Right cardiac atrium (tissue), 5 donors: ENCODE results near the gene NUMA1. TPM values are rescaled to one million over a fixed set of nuclear protein-coding genes. Genes with fewer than 3 reads are reported as not detected.

Source experiments
- ATAC-seq, 2 donors: fragments of 200-7000 bp; cut with Tn5 transposase; one replicate each; pipeline versions ENCODE4 v1.8.0 to v1.9.1; 2020; ENCODE audit warnings: moderate library complexity in 2 of 2, mild to moderate bottlenecking in 1 of 2
- DNase-seq, 3 donors: peaks; one replicate each; pipeline ENCODE4 v3.0.0-alpha.2; 2020
- H3K27ac ChIP-seq: one replicate; pipeline ENCODE4 v1.5.1; 2013; ENCODE audit warnings: mild to moderate bottlenecking, low read length, control low read depth, moderate library complexity
- H3K27me3 ChIP-seq: one replicate; pipeline ENCODE4 v1.6.1; 2013; ENCODE audit not compliant: control insufficient read depth, insufficient read depth
- H3K4me1 ChIP-seq: one replicate; pipeline ENCODE4 v1.6.1; 2013; ENCODE audit warnings: low read length; ENCODE audit not compliant: control insufficient read depth, insufficient read depth
- H3K4me3 ChIP-seq: one replicate; pipeline ENCODE4 v1.5.1; 2013; ENCODE audit warnings: low read length, control low read depth
- H3K9me3 ChIP-seq: one replicate; pipeline ENCODE4 v1.6.1; 2013; ENCODE audit warnings: low read length; ENCODE audit not compliant: control insufficient read depth
- WGBS: extraction: QIAGEN DNeasy Blood & Tissue Kit; methylation state at CpG from one replicate; pipeline ENCODE4 v1.1.7; 2013; 5-methylcytosine and 5-hydroxymethylcytosine counted together
- intact Hi-C, 4 donors: fragments of 100-400 bp; cut with DNase I; formaldehyde crosslinking; loops; one replicate each; pipeline versions ENCODE4 v1.11.0 to v1.14.0; 2022 to 2023
- polyA plus RNA-seq: library from polyadenylated mRNA; stranded (reverse); fragments of 200-250 nt; gene quantifications from one replicate; pipeline ENCODE4 v1.2.3, GENCODE V29; 2013
- total RNA-seq, 4 donors: library from RNA; stranded (reverse); fragmentation: NEBNext Ultra II Directional; extraction: Animal tissue kit (Norgen Biotek cat#: 25700); gene quantifications; one replicate each; pipeline ENCODE4 v1.2.1, GENCODE V29; 2021
- donor health status: healthy with polysubstance abuse.
- donor health status: DM: no; HTN: yes; CAD: no.
- donor health status: DM: no; HTN: no; CAD: no.
- donor health status: DM: no; HTN: yes; CAD: no; lungs with severe emphysema.
- donor health status: DM: yes; HTN: yes; CAD: no.

NUMA1 gene
- total and polyA plus RNA-seq, 5 donors, result 75.8 to 125 (median 103) TPM

GRCh38 chr11:72013765-72014711, 66.3 kb downstream of the NUMA1 start:
- no peak overlapping the region for H3K4me3 ChIP-seq
- ATAC-seq, result peak in 1 of 2 donors; percentile 4
- DNase-seq, result peak in 2 of 3 donors; percentile 35 to 62
- intact Hi-C loops, result no loop called here
- no peaks in the 10 kb centered on the region for H3K9me3 ChIP-seq
- H3K4me1 ChIP-seq, result peaks cover 18% of the 10 kb centered on the region
- WGBS, result 73% methylated on average over 38 of the region's 38 CpGs
- no peak overlapping the region for H3K27ac ChIP-seq
- H3K27me3 ChIP-seq, result no peaks in the 10 kb centered on the region

GRCh38 chr11:72012897-72013721, 67.2 kb downstream of the NUMA1 start:
- intact Hi-C loops, result no loop called here
- Histone ChIP-seq H3K4me1 (peaks cover 18% of the 10 kb centered on the region), H3K4me3 (no peak overlapping the region), H3K27me3 (no peaks in the 10 kb centered on the region), H3K9me3 (no peaks in the 10 kb centered on the region), H3K27ac (peak overlapping the region; percentile 43)
- WGBS, result 48% methylated on average over 33 of the region's 33 CpGs
- ATAC-seq (peak; percentile 68 to 74), DNase-seq (peak; percentile 82 to 93 (median 87))

GRCh38 chr11:72012091-72012630, 68.2 kb downstream of the NUMA1 start:
- WGBS, result 76% methylated on average over 5 of the region's 5 CpGs

GRCh38 chr11:72010529-72011233, 69.7 kb downstream of the NUMA1 start:
- H3K4me3 ChIP-seq, result no peak overlapping the region
- peak in 1 of 2 donors; percentile 32 for ATAC-seq
- DNase-seq, result no peak
- WGBS, result 74% methylated on average over 10 of the region's 10 CpGs
- H3K27ac ChIP-seq, result no peak overlapping the region
- no peaks in the 10 kb centered on the region for H3K27me3 ChIP-seq
- H3K9me3 ChIP-seq, result no peaks in the 10 kb centered on the region
- intact Hi-C loops, result no loop called here
- H3K4me1 ChIP-seq, result peaks cover 18% of the 10 kb centered on the region

More at GRCh38 chr11:72012091-72012630, 68.2 kb downstream of the NUMA1 start:
- DNase-seq, result no peak
- Histone ChIP-seq H3K4me1 (peaks cover 18% of the 10 kb centered on the region), H3K27me3 (no peaks in the 10 kb centered on the region), H3K4me3 (no peak overlapping the region), H3K9me3 (no peaks in the 10 kb centered on the region), H3K27ac (no peak overlapping the region)
- intact Hi-C loops, result no loop called here
- ATAC-seq, result no peak

GRCh38 chr11:72009156-72009555, 71.2 kb downstream of the NUMA1 start:
- intact Hi-C loops, result no loop called here
- H3K27ac ChIP-seq, result no peak overlapping the region
- H3K4me3 ChIP-seq, result no peak overlapping the region
- H3K9me3 ChIP-seq, result no peaks in the 10 kb centered on the region
- WGBS, result 92% methylated on average over 6 of the region's 6 CpGs
- DNase-seq, result no peak
- ATAC-seq, result no peak
- no peaks in the 10 kb centered on the region for H3K27me3 ChIP-seq
- peaks cover 15% of the 10 kb centered on the region for H3K4me1 ChIP-seq

- Histone ChIP-seq H3K27me3 (no peaks in the 10 kb centered on the region), H3K27ac (no peak overlapping the region), H3K4me1 (peaks cover 13% of the 10 kb centered on the region), H3K4me3 (no peak overlapping the region), H3K9me3 (no peaks in the 10 kb centered on the region)
- DNase-seq, result no peak
- 81% methylated on average over 7 of the region's 7 CpGs for WGBS
- intact Hi-C loops, result no loop called here
- ATAC-seq, result no peak
These were observed 71.6 kb downstream of the NUMA1 start for GRCh38 chr11:72008728-72009127.

- DNase-seq, result no peak
- Histone ChIP-seq H3K27ac (no peak overlapping the region), H3K4me3 (no peak overlapping the region), H3K4me1 (peaks cover 7% of the 10 kb centered on the region), H3K27me3 (no peaks in the 10 kb centered on the region), H3K9me3 (no peaks in the 10 kb centered on the region)
- ATAC-seq, result no peak
- intact Hi-C loops, result no loop called here
- WGBS, result 77% methylated on average over 5 of the region's 5 CpGs
These were observed 72.8 kb downstream of the NUMA1 start for GRCh38 chr11:72007587-72007986.

GRCh38 chr11:72007089-72007476, 73.3 kb downstream of the NUMA1 start:
- 85% methylated on average over 15 of the region's 15 CpGs for WGBS
- DNase-seq (no peak), ATAC-seq (no peak)
- Histone ChIP-seq H3K4me1 (peaks cover 6% of the 10 kb centered on the region), H3K4me3 (no peak overlapping the region), H3K9me3 (no peaks in the 10 kb centered on the region), H3K27me3 (no peaks in the 10 kb centered on the region), H3K27ac (no peak overlapping the region)
- intact Hi-C loops, result no loop called here

- ATAC-seq, result no peak
- Histone ChIP-seq H3K4me3 (no peak overlapping the region), H3K27me3 (no peaks in the 10 kb centered on the region), H3K9me3 (no peaks in the 10 kb centered on the region), H3K4me1 (peaks cover 4% of the 10 kb centered on the region), H3K27ac (no peak overlapping the region)
- WGBS, result 74% methylated on average over 8 of the region's 8 CpGs
- intact Hi-C loops, result no loop called here
- DNase-seq, result no peak
These were observed 73.8 kb downstream of the NUMA1 start for GRCh38 chr11:72006309-72007088.
